HG03095 (cell line): Measurements from ENCODE around the gene TNF.

Experiments used
- ATAC-seq: cut with Tn5 transposase; IDR thresholded peaks from one replicate; pipeline ENCODE4 v1.9.1; 2021; ENCODE audit warnings: moderate library complexity; ENCODE audit not compliant: unreplicated experiment

Gene TNF

GRCh38 chr6:31575335-31575901 is at the start of gene TNF:
TNF (plus strand) TSS chr6:31575565; CDS start chr6:31575742, 177 bp downstream.
- ATAC-seq, result no peak

- ATAC-seq, result no peak
These were observed 49.3 kb upstream of the TNF start for GRCh38 chr6:31525932-31526591.

- ATAC-seq, result no peak
These were observed 47.0 kb upstream of the TNF start for GRCh38 chr6:31528307-31528777.

- no peak for ATAC-seq
These were observed 46.5 kb upstream of the TNF start, which contains the start of gene MCCD1 for GRCh38 chr6:31528821-31529328. MCCD1 (plus strand) TSS chr6:31528962; CDS start chr6:31529015, 53 bp downstream.

- no peak for ATAC-seq
These were observed 45.8 kb upstream of the TNF start for GRCh38 chr6:31529329-31530150.

- ATAC-seq, result no peak
These were observed 44.7 kb upstream of the TNF start for GRCh38 chr6:31530659-31531058.

- no peak for ATAC-seq
These were observed 44.2 kb upstream of the TNF start for GRCh38 chr6:31531162-31531561.

- no peak for ATAC-seq
These were observed 43.4 kb upstream of the TNF start for GRCh38 chr6:31531771-31532643.

- no peak for ATAC-seq
These were observed 42.5 kb upstream of the TNF start for GRCh38 chr6:31532644-31533454.

- ATAC-seq, result no peak
These were observed 41.9 kb upstream of the TNF start for GRCh38 chr6:31533455-31533841.

- ATAC-seq, result no peak
These were observed 41.4 kb upstream of the TNF start for GRCh38 chr6:31534011-31534410.

GRCh38 chr6:31534521-31535040 is 40.8 kb upstream of the TNF start:
- ATAC-seq, result no peak

GRCh38 chr6:31535538-31536324 is 39.6 kb upstream of the TNF start:
- no peak for ATAC-seq

- no peak for ATAC-seq
These were observed 36.5 kb upstream of the TNF start for GRCh38 chr6:31538805-31539400.

- no peak for ATAC-seq
These were observed 34.7 kb upstream of the TNF start for GRCh38 chr6:31540640-31541039.

- no peak for ATAC-seq
These were observed 34.2 kb upstream of the TNF start for GRCh38 chr6:31541059-31541657.

GRCh38 chr6:31541658-31542521 is 33.5 kb upstream of the TNF start, which contains the start of gene DDX39B:
DDX39B (minus strand) TSS chr6:31542003; CDS start chr6:31540532, 1,471 bp downstream.
- peak; percentile 46 for ATAC-seq
